Prostate gland (tissue), 2 donors: Measurements from ENCODE around the gene MPV17. TPM values are rescaled to one million over a fixed set of nuclear protein-coding genes. Genes with fewer than 3 reads are reported as not detected.

Experiments
- DNase-seq: peaks from one replicate; pipeline ENCODE4 v3.0.0-alpha.2; 2019; ENCODE audit warnings: low spot score
- H3K27ac ChIP-seq, 2 donors: fragments of 200-600 bp; sonication (generic); 2 replicates each; pipeline ENCODE4 v1.5.1; 2017 to 2019
- H3K27me3 ChIP-seq: fragments of 200-600 bp; sonication (generic); replicated peaks from 2 replicates; pipeline ENCODE4 v1.5.1; 2019; ENCODE audit not compliant: insufficient read depth
- H3K36me3 ChIP-seq, 2 donors: fragments of 200-600 bp; sonication (generic); 1 replicate in 1 of 2; 2 replicates in 1 of 2; pipeline versions ENCODE4 v1.5.1 to v1.8.1; 2017 to 2019
- H3K4me1 ChIP-seq: fragments of 200-600 bp; sonication (generic); replicated peaks from 2 replicates; pipeline ENCODE4 v1.5.1; 2019
- H3K4me3 ChIP-seq, 2 donors: fragments of 200-600 bp; sonication (generic); 2 replicates each; pipeline ENCODE4 v1.5.1; 2017 to 2019
- H3K9me3 ChIP-seq: fragments of 200-600 bp; sonication (generic); 2 replicates; pipeline ENCODE4 v1.5.1; 2017
- POLR2A ChIP-seq: fragments of 450-650 bp; IDR thresholded peaks from one replicate; pipeline ENCODE4 v1.6.1; 2016; ENCODE audit warnings: antibody characterized with exemption, mild to moderate bottlenecking
- POLR2AphosphoS5 ChIP-seq: sonication (generic); formaldehyde crosslinking; IDR thresholded peaks from one replicate; pipeline ENCODE4 v1.6.1; 2017; ENCODE audit warnings: antibody characterized with exemption
- WGBS: methylation state at CpG from one replicate; pipeline ENCODE4 v1.1.5; 2018; 5-methylcytosine and 5-hydroxymethylcytosine counted together
- intact Hi-C: fragments of 100-400 bp; cut with DNase I; formaldehyde crosslinking; loops from one replicate; pipeline ENCODE4 v1.14.2; 2022
- total RNA-seq, 2 donors: library from RNA; depleted of rRNA; stranded (reverse); fragments of >200 nt; gene quantifications; one replicate each; pipeline ENCODE4 v1.1.0, GENCODE V29; 2016
- TF ChIP-seq, protein P1 (sequence below), 4 experiments: fragments of 200-600 bp in 2 of 4; fragments of 450-650 bp in 2 of 4; sonication (generic) in 2 of 4; IDR thresholded peaks; 1 replicate in 3 of 4; 2 replicates in 1 of 4; pipeline ENCODE4 v1.5.1; 2016 to 2019; ENCODE audit warnings: antibody characterized with exemption in 4 of 4, mild to moderate bottlenecking in 2 of 4, moderate library complexity in 2 of 4

MPV17 gene
- total RNA-seq, 2 donors from 2014 or later: 82.5 to 90.3 TPM

DNA sequence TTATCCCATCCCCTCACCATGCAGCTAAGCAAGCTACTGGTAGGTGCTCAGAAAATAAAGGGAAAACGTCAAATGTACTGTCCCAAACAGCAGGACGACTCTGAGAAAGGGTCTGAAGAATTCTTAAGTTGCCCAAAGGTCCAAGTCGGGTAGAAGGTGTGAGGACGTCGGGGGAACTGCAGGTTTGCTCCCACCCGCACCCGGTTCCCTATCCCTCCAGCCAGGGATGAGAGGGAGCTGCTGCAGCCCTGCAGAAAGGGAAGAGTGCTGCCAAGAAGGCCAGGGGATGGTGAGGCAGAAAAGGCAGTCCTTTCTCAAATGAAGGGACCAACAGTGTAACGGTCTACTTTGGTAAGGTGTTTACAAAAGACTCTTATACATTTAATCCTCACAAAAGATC, 7.8 kb downstream of the MPV17 start:
- TF ChIP-seq POLR2A (no peak), POLR2AphosphoS5 (no peak)
- TF ChIP-seq, protein P1, sequence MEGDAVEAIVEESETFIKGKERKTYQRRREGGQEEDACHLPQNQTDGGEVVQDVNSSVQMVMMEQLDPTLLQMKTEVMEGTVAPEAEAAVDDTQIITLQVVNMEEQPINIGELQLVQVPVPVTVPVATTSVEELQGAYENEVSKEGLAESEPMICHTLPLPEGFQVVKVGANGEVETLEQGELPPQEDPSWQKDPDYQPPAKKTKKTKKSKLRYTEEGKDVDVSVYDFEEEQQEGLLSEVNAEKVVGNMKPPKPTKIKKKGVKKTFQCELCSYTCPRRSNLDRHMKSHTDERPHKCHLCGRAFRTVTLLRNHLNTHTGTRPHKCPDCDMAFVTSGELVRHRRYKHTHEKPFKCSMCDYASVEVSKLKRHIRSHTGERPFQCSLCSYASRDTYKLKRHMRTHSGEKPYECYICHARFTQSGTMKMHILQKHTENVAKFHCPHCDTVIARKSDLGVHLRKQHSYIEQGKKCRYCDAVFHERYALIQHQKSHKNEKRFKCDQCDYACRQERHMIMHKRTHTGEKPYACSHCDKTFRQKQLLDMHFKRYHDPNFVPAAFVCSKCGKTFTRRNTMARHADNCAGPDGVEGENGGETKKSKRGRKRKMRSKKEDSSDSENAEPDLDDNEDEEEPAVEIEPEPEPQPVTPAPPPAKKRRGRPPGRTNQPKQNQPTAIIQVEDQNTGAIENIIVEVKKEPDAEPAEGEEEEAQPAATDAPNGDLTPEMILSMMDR (IDR thresholded peaks at IDR 0.05): no peak
- Histone ChIP-seq H3K4me1 (no peaks in the 10 kb centered on the region), H3K27ac (no peak overlapping the region), H3K4me3 (no peak overlapping the region), H3K9me3 (no peaks in the 10 kb centered on the region), H3K27me3 (no peaks in the 10 kb centered on the region), H3K36me3 (peaks cover 0 to 6% of the 10 kb centered on the region in 2 donors)
- 77% methylated on average over 8 of the region's 8 CpGs for WGBS
- no peak for DNase-seq
- intact Hi-C loops: no loop called here

DNA sequence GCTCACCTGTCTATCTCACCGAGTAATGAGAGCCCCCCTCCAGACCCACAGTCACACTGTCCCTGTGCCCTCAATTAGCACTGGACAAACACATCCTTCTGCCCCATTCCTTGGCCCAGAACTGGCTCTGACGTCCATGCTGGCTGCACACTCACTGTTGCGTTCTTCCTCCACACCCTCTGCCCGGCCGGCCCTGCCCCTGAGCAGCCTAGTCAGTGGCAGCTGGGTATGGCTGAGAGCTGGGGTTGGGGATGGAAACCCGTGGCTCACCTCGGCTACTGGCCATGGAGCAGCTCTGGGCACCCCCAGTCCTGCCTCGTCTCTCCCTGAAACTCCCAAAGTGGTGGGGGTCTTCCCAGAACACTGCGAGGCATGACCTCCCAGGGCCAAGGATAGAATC, 8.2 kb downstream of the MPV17 start:
- Histone ChIP-seq H3K27ac (no peak overlapping the region), H3K9me3 (no peaks in the 10 kb centered on the region), H3K4me1 (no peaks in the 10 kb centered on the region), H3K27me3 (no peaks in the 10 kb centered on the region), H3K36me3 (peaks cover 0 to 6% of the 10 kb centered on the region in 2 donors), H3K4me3 (no peak overlapping the region)
- no peak for DNase-seq
- intact Hi-C loops: no loop called here
- no peak for TF ChIP-seq POLR2AphosphoS5
- TF ChIP-seq, protein P1 (IDR thresholded peaks at IDR 0.05): no peak
- TF ChIP-seq POLR2A: no peak
- WGBS: 88% methylated on average over 9 of the region's 9 CpGs

DNA sequence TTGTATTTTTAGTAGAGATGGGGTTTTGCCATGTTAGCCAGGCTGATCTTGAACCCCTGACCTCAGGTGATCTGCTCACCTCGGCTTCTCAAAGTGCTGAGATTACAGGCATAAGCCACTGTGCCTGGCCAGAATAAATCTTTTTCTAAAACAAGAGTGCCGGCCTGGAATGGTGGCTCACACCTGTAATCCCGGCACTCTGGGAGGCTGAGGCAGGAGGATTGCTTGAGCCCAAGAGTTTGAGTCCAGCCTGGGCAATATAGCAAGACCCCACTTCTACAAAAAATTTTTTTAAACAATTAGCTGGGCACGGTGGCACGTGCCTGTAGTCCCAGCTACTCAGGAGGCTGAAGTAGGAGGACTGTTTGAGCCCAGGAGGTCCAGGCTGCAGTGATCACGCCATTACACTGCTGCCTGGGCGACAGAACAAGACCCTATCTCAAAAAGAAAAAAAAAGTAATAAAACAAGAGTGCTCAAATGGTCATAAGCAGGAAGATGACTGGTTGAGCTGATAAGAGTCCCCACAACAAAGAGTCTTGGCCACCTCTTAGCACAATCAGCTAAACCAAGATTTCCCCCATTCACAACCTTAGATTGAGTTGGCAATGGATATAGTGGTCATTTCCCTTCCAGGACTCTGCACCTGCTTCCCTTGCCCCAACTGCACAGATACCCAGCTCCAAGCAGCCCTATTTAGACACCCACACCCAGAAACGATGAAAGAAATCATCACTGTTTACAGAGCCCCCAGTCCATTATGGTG, 8.8 kb downstream of the MPV17 start:
- intact Hi-C loops: no loop called here

DNA sequence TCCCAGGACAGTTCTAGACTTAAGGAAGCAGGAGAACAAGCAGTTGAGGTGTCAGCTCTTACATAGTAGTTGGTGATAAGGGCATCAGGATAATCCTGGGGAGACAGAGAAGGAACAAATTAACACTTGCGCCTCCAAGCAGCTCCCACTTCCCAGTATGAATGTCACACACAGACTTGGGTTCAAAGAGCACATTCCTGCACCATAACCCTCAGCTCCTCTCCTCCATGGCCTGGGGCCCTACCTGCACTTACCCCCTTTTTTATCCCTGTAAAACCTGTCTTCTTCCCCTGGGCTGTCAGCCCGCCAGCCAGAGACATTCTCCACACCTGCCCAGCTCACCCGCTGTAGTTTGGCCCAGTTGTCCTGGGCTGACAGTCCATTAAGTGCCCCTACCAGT, 10.7 kb downstream of the MPV17 start:
- intact Hi-C loops: no loop called here

More for the DNA sequence above, 8.8 kb downstream of the MPV17 start:
- Histone ChIP-seq H3K4me3 (no peak overlapping the region), H3K27ac (no peak overlapping the region), H3K27me3 (no peaks in the 10 kb centered on the region), H3K4me1 (no peaks in the 10 kb centered on the region), H3K9me3 (no peaks in the 10 kb centered on the region), H3K36me3 (peaks cover 0 to 6% of the 10 kb centered on the region in 2 donors)
- no peak for DNase-seq
- TF ChIP-seq POLR2A (no peak), POLR2AphosphoS5 (no peak)
- TF ChIP-seq, protein P1 (IDR thresholded peaks at IDR 0.05): no peak
- 92% methylated on average over 8 of the region's 8 CpGs for WGBS

More for the DNA sequence above, 10.7 kb downstream of the MPV17 start:
- peaks cover 0 to 6% of the 10 kb centered on the region in 2 donors for H3K36me3 ChIP-seq
- H3K27me3 ChIP-seq: no peaks in the 10 kb centered on the region
- H3K27ac ChIP-seq: no peak overlapping the region
- no peak overlapping the region for H3K4me3 ChIP-seq
- H3K4me1 ChIP-seq: peaks cover 7% of the 10 kb centered on the region
- DNase-seq: no peak
- TF ChIP-seq, protein P1 (IDR thresholded peaks at IDR 0.05): no peak
- TF ChIP-seq POLR2A (no peak), POLR2AphosphoS5 (no peak)
- whole genome bisulfite sequencing: 98% methylated on average over 3 of the region's 3 CpGs
- no peaks in the 10 kb centered on the region for H3K9me3 ChIP-seq
